NOMO-1 treated with DMSO at 0.1 percent for 48 hours (cell line): Measurements from ENCODE around the gene ABHD2.
A peak's percentile ranks its signal among the peaks of the same experiment; 100 is the strongest.

Experiments used
- DNase-seq: peaks from one replicate; lab custom pipeline; 2025; ENCODE audit not compliant: unreplicated experiment; lab: John Stamatoyannopoulos, UW

ABHD2 gene

GRCh38 chr15:89187301-89187985 is 99.2 kb downstream of the ABHD2 start:
- no peak for DNase-seq

GRCh38 chr15:89187986-89188514 is 99.8 kb downstream of the ABHD2 start:
- DNase-seq = no peak

GRCh38 chr15:89192136-89192535 is 103.9 kb downstream of the ABHD2 start:
- no peak for DNase-seq

- no peak for DNase-seq
Observed at GRCh38 chr15:89192766-89193165, 104.5 kb downstream of the ABHD2 start.

- DNase-seq = no peak
Observed at GRCh38 chr15:89194608-89195007, 106.4 kb downstream of the ABHD2 start.

- no peak for DNase-seq
Observed at GRCh38 chr15:89195836-89196235, 107.6 kb downstream of the ABHD2 start.

GRCh38 chr15:89196241-89196640 is 108.0 kb downstream of the ABHD2 start:
- no peak for DNase-seq

- DNase-seq = no peak
Observed at GRCh38 chr15:89196994-89197393, 108.7 kb downstream of the ABHD2 start.

GRCh38 chr15:89197503-89197971 is 109.3 kb downstream of the ABHD2 start:
- DNase-seq = no peak

GRCh38 chr15:89198196-89198595 is 109.9 kb downstream of the ABHD2 start:
- no peak for DNase-seq

GRCh38 chr15:89198934-89199333 is 110.7 kb downstream of the ABHD2 start:
- DNase-seq = no peak

GRCh38 chr15:89199746-89200145 is 111.5 kb downstream of the ABHD2 start:
- DNase-seq = no peak

- no peak for DNase-seq
Observed at GRCh38 chr15:89200182-89200581, 111.9 kb downstream of the ABHD2 start.

GRCh38 chr15:89201465-89202005 is 113.3 kb downstream of the ABHD2 start:
- DNase-seq = no peak

GRCh38 chr15:89203705-89204273 is 115.5 kb downstream of the ABHD2 start:
- DNase-seq = no peak

GRCh38 chr15:89205991-89206585 is 117.8 kb downstream of the ABHD2 start:
- no peak for DNase-seq

- DNase-seq = peak; percentile 51
Observed at GRCh38 chr15:89206908-89207331, 118.7 kb downstream of the ABHD2 start.

GRCh38 chr15:89208256-89208655 is 120.0 kb downstream of the ABHD2 start:
- no peak for DNase-seq

GRCh38 chr15:89209057-89209456 is 120.8 kb downstream of the ABHD2 start:
- DNase-seq = no peak

GRCh38 chr15:89211678-89212170 is 123.5 kb downstream of the ABHD2 start:
- DNase-seq = peak; percentile 30

- DNase-seq = no peak
Observed at GRCh38 chr15:89215627-89216026, 127.4 kb downstream of the ABHD2 start.

GRCh38 chr15:89217031-89217430 is 128.8 kb downstream of the ABHD2 start:
- DNase-seq = no peak
